ENCODE data around the gene SNAPC4. TPM values are rescaled to one million over a fixed set of nuclear protein-coding genes. Genes with fewer than 3 reads are reported as not detected.

Gene SNAPC4
- total RNA-seq, 4 donors from 2014 or later, result 2.4 to 10.4 (median 3.7) TPM

- TF ChIP-seq CTCF (IDR thresholded peaks at IDR 0.05; ENCODE audit: low read depth), result no peak
Measured at GRCh38 chr9:136364942-136365774, 34.8 kb downstream of the SNAPC4 start.

GRCh38 chr9:136363949-136364748, 35.8 kb downstream of the SNAPC4 start:
- TF ChIP-seq CTCF (IDR thresholded peaks at IDR 0.05; ENCODE audit: low read depth), result no peak

DNA sequence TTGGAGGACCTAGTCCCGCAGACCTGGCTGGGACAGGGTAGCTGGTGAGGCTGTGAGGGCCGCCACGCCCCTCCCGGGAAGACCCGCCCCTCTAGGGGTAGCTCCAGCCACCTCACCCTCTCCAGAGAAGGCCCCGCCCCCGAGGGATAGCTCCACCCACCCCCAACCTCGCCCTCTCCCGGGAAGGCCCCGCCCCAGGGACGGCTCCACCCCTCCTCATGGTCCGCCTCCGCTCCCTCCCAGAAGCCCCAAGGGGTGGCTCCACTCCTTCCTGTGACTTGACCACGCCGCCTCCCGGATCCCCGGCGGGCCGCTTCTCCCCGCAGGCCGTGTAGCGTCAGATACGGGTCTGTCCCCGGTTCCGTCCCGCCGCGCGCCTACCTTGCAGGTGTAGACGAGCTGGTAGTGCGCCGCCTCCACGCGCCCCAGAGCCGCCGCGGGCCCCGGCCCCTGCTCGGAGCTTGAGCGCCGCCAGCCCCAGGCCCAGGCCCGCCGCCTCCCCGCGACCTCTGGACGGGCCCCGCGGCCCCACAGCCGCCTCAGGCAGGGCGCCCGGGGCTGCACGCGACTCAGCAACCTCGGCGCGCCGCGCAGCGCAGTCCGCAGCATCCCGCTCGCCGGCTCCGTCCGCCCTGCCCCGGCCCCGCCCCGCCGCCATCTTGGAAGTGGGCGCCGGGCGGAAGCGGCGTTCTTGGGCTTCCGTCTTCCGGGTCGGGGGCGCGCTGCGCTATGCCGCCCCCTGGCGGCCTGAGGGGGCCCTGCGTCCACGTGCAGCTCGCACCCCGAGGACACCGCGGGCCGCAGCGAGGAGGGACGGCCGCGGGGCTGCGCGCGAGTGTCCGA, 36.6 kb downstream of the SNAPC4 start, which contains the start of gene DNLZ:
Gene DNLZ, minus strand, starts transcription at position 639 of the 843 bp plus-strand sequence. Its CDS starts 30 bp downstream, at position 609.
- TF ChIP-seq CTCF (IDR thresholded peaks at IDR 0.05; ENCODE audit: low read depth), result no peak

- no peak for TF ChIP-seq CTCF (IDR thresholded peaks at IDR 0.05; ENCODE audit: low read depth)
Measured at GRCh38 chr9:136362450-136362784, 37.6 kb downstream of the SNAPC4 start.

DNA sequence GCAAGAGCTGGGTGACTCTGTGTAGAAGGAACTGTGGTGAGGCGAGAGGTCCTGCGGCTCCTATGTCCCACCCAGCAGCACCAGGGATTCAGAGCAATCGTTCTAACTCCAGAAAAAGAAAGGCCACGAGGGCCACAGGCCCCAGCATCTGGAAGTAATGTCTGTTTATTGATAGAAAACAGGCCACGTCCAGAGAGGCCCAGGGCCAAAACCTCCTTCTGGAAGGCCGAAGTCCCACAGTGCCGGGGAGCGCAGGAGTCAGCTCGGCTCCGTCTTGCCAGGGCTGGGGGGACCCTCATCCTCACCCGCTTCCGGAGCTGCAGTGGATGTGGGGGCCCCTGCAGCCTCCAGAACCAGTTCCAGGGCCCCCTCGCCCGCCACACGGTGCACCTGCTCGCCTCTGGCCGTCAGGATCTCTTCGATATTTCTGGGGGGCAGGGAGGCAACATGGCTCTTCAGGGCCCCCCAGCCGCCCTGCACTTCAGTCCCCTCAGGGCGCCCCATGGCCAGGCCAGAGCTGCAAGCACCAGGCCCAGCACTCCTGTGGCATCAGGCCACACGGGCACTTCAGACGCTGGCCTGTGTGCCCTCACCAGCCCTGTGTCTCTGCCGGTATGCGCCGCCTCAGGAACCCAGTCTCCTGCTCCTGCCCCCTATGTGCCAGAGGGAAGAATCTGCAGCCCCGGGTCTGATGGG, 38.1 kb downstream of the SNAPC4 start:
- TF ChIP-seq CTCF (IDR thresholded peaks at IDR 0.05; ENCODE audit: low read depth), result no peak

DNA sequence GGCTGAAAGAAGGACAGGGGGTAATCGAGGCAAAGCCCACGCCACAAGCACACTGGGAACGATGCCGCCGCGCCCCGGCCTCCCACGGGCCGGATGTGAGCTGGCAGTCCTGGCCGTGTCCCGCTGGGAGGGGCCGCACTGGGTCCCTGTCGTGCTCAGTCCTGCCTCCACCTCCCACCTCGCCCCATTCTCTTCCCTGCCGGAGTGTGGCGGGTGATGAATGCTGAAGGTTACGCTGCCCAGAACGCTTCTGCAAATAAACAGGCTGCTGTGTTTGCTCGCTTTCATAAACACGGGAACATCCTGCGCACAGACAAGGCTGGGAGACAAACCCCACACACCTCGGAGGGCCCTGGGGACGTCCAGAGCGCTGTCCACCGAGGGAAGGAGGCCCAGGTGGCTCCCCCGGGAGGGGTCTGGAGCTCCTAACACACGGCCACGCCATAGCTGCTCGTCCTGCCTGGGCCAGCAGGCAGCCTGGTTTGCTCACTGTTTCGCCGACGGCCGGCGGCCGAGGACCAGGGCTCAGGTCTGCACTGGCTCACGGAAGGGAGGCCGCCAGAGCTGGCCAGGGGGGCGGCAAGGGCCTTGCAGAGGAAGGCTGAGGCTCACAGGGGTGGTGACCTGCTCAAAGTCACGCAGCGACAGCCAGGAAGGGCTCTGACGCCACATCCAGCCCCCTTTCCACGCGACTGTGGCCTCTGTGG, 38.8 kb downstream of the SNAPC4 start:
- TF ChIP-seq CTCF (IDR thresholded peaks at IDR 0.05; ENCODE audit: low read depth), result no peak

Measured in subcutaneous adipose tissue (tissue), 4 donors.